Measurements from ENCODE around the gene PVR. TPM values are rescaled to one million over a fixed set of nuclear protein-coding genes. Genes with fewer than 3 reads are reported as not detected.

PVR gene
- total and polyA plus RNA-seq, 10 of the 15 experiments (the other 5 are each of a cell fraction or from before 2014, with no cell fraction given): 0.07 to 4.0 (median 1.9) TPM

- H3K9ac ChIP-seq (ENCODE audit: control insufficient read depth, insufficient read depth, low read length): no peak overlapping the region
- H3K9me3 ChIP-seq (replicated peaks; ENCODE audit: control insufficient read depth, insufficient read depth, low read length): no peaks in the 10 kb centered on the region
- H3K27ac ChIP-seq (ENCODE audit: control insufficient read depth, insufficient read depth): no peak overlapping the region
- ChIA-PET POLR2A (no interaction called here), SMC1A (ENCODE audit: uncharacterized antibody, unreplicated experiment) (interaction anchor here (0.8 to 2.5 kb wide), 2 partner anchors 24 to 87 kb away, joined by 3 to 11 read pairs; no protein-coding TSS in a partner anchor), RAD21 (ENCODE audit: unreplicated experiment) (interaction anchor here (4.0 kb wide), 1 partner anchor 113 kb away, joined by 33 read pairs; no protein-coding TSS in a partner anchor), CTCF (interaction anchor here (1.2 to 4.9 kb wide), 11 partner anchors 10 to 149 kb away, joined by 3 to 59 read pairs (median 4); no protein-coding TSS in a partner anchor)
- TF ChIP-seq NFYB (IDR thresholded peaks at IDR 0.05; ENCODE audit: insufficient read depth, low read depth, low read length) (peak; percentile 63), MXI1 (IDR thresholded peaks at IDR 0.05; ENCODE audit: low read depth, low read length) (no peak)
- 19% methylated on average over 3 of the region's 3 CpGs for WGBS (ENCODE audit: insufficient coverage, insufficient replicate concordance, low lambda C conversion rate, missing lambda C conversion rate)
- DNase-seq (ENCODE audit: low read depth, low spot score) (no peak), FAIRE-seq (no peak), ATAC-seq (no peak)
- no peaks in the 10 kb centered on the region; the same call in 1 of the 2 replicates for H3K4me1 ChIP-seq (ENCODE audit: control insufficient read depth, insufficient read depth, low read length)
- H3K4me3 ChIP-seq: no peak overlapping the region
- intact Hi-C loops (cut with micrococcal nuclease; ENCODE audit: unreplicated experiment) (loop anchor here (5.0 to 10.0 kb wide), 3 partner anchors 86 to 187 kb away; partner anchors contain the start of genes CBLC and NECTIN2), in situ Hi-C loops (cut with MboI) (loop anchor here (5.0 kb wide), 1 partner anchor 86 kb away; no protein-coding TSS in a partner anchor)
- H3K27me3 ChIP-seq (replicated peaks in 1 of 2; ENCODE audit: control insufficient read depth in 2 of 2, insufficient read depth in 2 of 2, low read length in 1 of 2): no peaks in the 10 kb centered on the region
- no peaks in the 10 kb centered on the region for H4K20me1 ChIP-seq (ENCODE audit: control insufficient read depth, insufficient read depth)
- H3K36me3 ChIP-seq (ENCODE audit: control insufficient read depth in 2 of 2, insufficient read depth in 2 of 2, low read length in 1 of 2): no peaks in the 10 kb centered on the region
- no TSS peak for BruUV-seq (replicated peaks)
- H3K4me2 ChIP-seq (ENCODE audit: control insufficient read depth, insufficient read depth): no peak overlapping the region
- H2AFZ ChIP-seq (ENCODE audit: control insufficient read depth, low read depth, low read length): no peak overlapping the region
- H3K79me2 ChIP-seq (ENCODE audit: control insufficient read depth, insufficient read depth, low read length): no peaks in the 10 kb centered on the region
These were observed 14.5 kb downstream of the PVR start for GRCh38 chr19:44658069-44658733.

- intact Hi-C loops (cut with micrococcal nuclease; ENCODE audit: unreplicated experiment): no loop called here
- no peaks in the 10 kb centered on the region for H3K4me1 ChIP-seq (ENCODE audit: control insufficient read depth, insufficient read depth, low read length)
- TF ChIP-seq HCFC1 (IDR thresholded peaks at IDR 0.05; ENCODE audit: low read length) (no peak), SKIL (IDR thresholded peaks at IDR 0.05; ENCODE audit: low read depth, poor library complexity, severe bottlenecking) (no peak), USF1 (IDR thresholded peaks at IDR 0.05; ENCODE audit: borderline replicate concordance, extremely low read length, insufficient read depth, low read depth, low read length) (no peak), BACH1 (IDR thresholded peaks at IDR 0.05; ENCODE audit: borderline replicate concordance) (no peak), HDAC2 (IDR thresholded peaks at IDR 0.05) (no peak), GABPA (IDR thresholded peaks at IDR 0.05; ENCODE audit: low read depth) (no peak), CBX5 (IDR thresholded peaks at IDR 0.05; ENCODE audit: low read depth) (no peak), MYB (IDR thresholded peaks at IDR 0.05; ENCODE audit: borderline replicate concordance, low read depth, low read length) (no peak)
These were observed 16.4 kb downstream of the PVR start for GRCh38 chr19:44660081-44660480.

More at GRCh38 chr19:44660081-44660480, 16.4 kb downstream of the PVR start:
- Histone ChIP-seq H3K9ac (ENCODE audit: control insufficient read depth, insufficient read depth, low read length) (no peak overlapping the region), H3K9me3 (replicated peaks; ENCODE audit: control insufficient read depth, insufficient read depth, low read length) (no peaks in the 10 kb centered on the region), H3K27ac (ENCODE audit: control insufficient read depth, insufficient read depth) (no peak overlapping the region), H3K4me2 (ENCODE audit: control insufficient read depth, insufficient read depth) (no peak overlapping the region), H3K36me3 (ENCODE audit: control insufficient read depth in 2 of 2, insufficient read depth in 2 of 2, low read length in 1 of 2) (no peaks in the 10 kb centered on the region), H3K79me2 (ENCODE audit: control insufficient read depth, insufficient read depth, low read length) (no peaks in the 10 kb centered on the region), H3K4me3 (no peak overlapping the region), H2AFZ (ENCODE audit: control insufficient read depth, low read depth, low read length) (no peak overlapping the region), H3K27me3 (replicated peaks in 1 of 2; ENCODE audit: control insufficient read depth in 2 of 2, insufficient read depth in 2 of 2, low read length in 1 of 2) (no peaks in the 10 kb centered on the region), H4K20me1 (ENCODE audit: control insufficient read depth, insufficient read depth) (no peaks in the 10 kb centered on the region)
- ChIA-PET RAD21 (ENCODE audit: unreplicated experiment) (interaction anchor here (0.9 to 1.0 kb wide), 2 partner anchors 90 to 111 kb away, joined by 3 read pairs; no protein-coding TSS in a partner anchor), POLR2A (no interaction called here), CTCF (interaction anchor here (0.7 to 1.9 kb wide), 3 partner anchors 83 to 89 kb away, joined by 4 to 7 read pairs (median 4); no protein-coding TSS in a partner anchor), SMC1A (ENCODE audit: uncharacterized antibody, unreplicated experiment) (interaction anchor here (0.9 to 2.0 kb wide), 3 partner anchors 62 to 124 kb away, joined by 3 to 4 read pairs (median 3); no protein-coding TSS in a partner anchor)
- BruUV-seq (replicated peaks): no TSS peak
- in situ Hi-C loops (cut with MboI): no loop called here
- ATAC-seq: no peak
- FAIRE-seq: no peak
- no peak for DNase-seq (ENCODE audit: low read depth, low spot score)
- WGBS (ENCODE audit: insufficient coverage, insufficient replicate concordance, low lambda C conversion rate, missing lambda C conversion rate): 8% methylated on average over 4 of the region's 4 CpGs
